Adrenal gland (tissue), 5 donors: Measurements from ENCODE around the gene BDKRB1.

Experiments used
- CTCF ChIP-seq, 6 experiments: fragments of 450-650 bp in 4 of 6; fragments of 200-600 bp in 2 of 6; sonication (generic) in 1 of 6; IDR thresholded peaks; 1 replicate in 5 of 6; 2 replicates in 1 of 6; pipeline versions ENCODE4 v1.5.1 to v1.8.0; 2016 to 2021; ENCODE audit warnings: antibody characterized with exemption in 6 of 6, mild to moderate bottlenecking in 2 of 6, moderate library complexity in 1 of 6
- POLR2A ChIP-seq, 2 donors: fragments of 450-650 bp; IDR thresholded peaks; one replicate each; pipeline ENCODE4 v1.6.1; 2017; ENCODE audit warnings: antibody characterized with exemption in 2 of 2, mild to moderate bottlenecking in 2 of 2, moderate library complexity in 1 of 2
- donor health status: DM: no; HTN: no; CAD: no.

- TF ChIP-seq CTCF (IDR thresholded peaks at IDR 0.05): no peak
- no peak for TF ChIP-seq POLR2A (IDR thresholded peaks at IDR 0.05)
These were observed 15.4 kb upstream of the BDKRB1 start for GRCh38 chr14:96240641-96241040.
